G401.6 (cell line): Measurements from ENCODE around the gene RLN2.

Experiments
- FAIRE-seq: peaks from 2 replicates; lab custom pipeline; 2012; peaks lifted over from hg19 to GRCh38; lab: Jason Lieb, UNC

RLN2 gene

GRCh38 chr9:5265939-5266338 is 38.6 kb downstream of the RLN2 start:
- FAIRE-seq = no peak

- no peak for FAIRE-seq
These were observed 40.3 kb downstream of the RLN2 start for GRCh38 chr9:5264219-5264595.

- FAIRE-seq = no peak
These were observed 40.9 kb downstream of the RLN2 start for GRCh38 chr9:5263351-5264218.
